Measurements from ENCODE around the gene LGALS3. TPM values are rescaled to one million over a fixed set of nuclear protein-coding genes. Genes with fewer than 3 reads are reported as not detected.
A peak's percentile ranks its signal among the peaks of the same experiment; 100 is the strongest.

LGALS3 gene
- total and polyA plus RNA-seq, 4 donors = 6.9 to 20.8 (median 10.7) TPM

- no peaks in the 10 kb centered on the region for H3K9me3 ChIP-seq (ENCODE audit: control insufficient read depth in 4 of 4, low read length in 3 of 4)
- no peaks in the 10 kb centered on the region for H3K27me3 ChIP-seq (ENCODE audit: control insufficient read depth in 4 of 4, insufficient read depth in 4 of 4, low read length in 3 of 4)
- no peaks in the 10 kb centered on the region for H3K36me3 ChIP-seq (ENCODE audit: control insufficient read depth in 4 of 4, insufficient read depth in 3 of 4, low read depth in 1 of 4, low read length in 3 of 4)
- TF ChIP-seq JUND (IDR thresholded peaks at IDR 0.05) = peak; percentile 97
- TF ChIP-seq SP1 (IDR thresholded peaks at IDR 0.05) = peak; percentile 40
- no peak for TF ChIP-seq TAF1 (conservative IDR thresholded peaks at IDR 0.05)
- peak; percentile 40 for TF ChIP-seq MAX (IDR thresholded peaks at IDR 0.05)
- peak in 1 of 2 donors; percentile 75 for TF ChIP-seq EGR1 (IDR thresholded peaks at IDR 0.05; ENCODE audit: low read depth in 2 of 2)
- TF ChIP-seq NR2F2 (IDR thresholded peaks at IDR 0.05) = peak; percentile 35
- 61% methylated on average over 19 of the region's 19 CpGs for WGBS
- peak overlapping the region in 1 of 2 donors; percentile 44 for H3K9ac ChIP-seq (ENCODE audit: low read depth in 1 of 2, low read length in 2 of 2)
- H3K4me3 ChIP-seq (ENCODE audit: low read depth in 1 of 3, low read length in 3 of 3) = no peak overlapping the region
- no peak for DNase-seq (ENCODE audit: low spot score)
- peak overlapping the region; percentile 44 to 53 for H3K27ac ChIP-seq (ENCODE audit: low read depth in 1 of 2, low read length in 2 of 2)
- no peaks in the 10 kb centered on the region for H3K4me1 ChIP-seq (ENCODE audit: control insufficient read depth in 4 of 4, insufficient read depth in 4 of 4, low read length in 3 of 4)
Measured at GRCh38 chr14:55107766-55108554, 21.1 kb upstream of the LGALS3 start.

- WGBS = 100% methylated on average over 1 of the region's 1 CpG
- no peaks in the 10 kb centered on the region for H3K27me3 ChIP-seq (ENCODE audit: control insufficient read depth in 4 of 4, insufficient read depth in 4 of 4, low read length in 3 of 4)
- no peaks in the 10 kb centered on the region for H3K9me3 ChIP-seq (ENCODE audit: control insufficient read depth in 4 of 4, low read length in 3 of 4)
- no peaks in the 10 kb centered on the region for H3K36me3 ChIP-seq (ENCODE audit: control insufficient read depth in 4 of 4, insufficient read depth in 3 of 4, low read depth in 1 of 4, low read length in 3 of 4)
- H3K4me3 ChIP-seq (ENCODE audit: low read depth in 1 of 3, low read length in 3 of 3) = no peak overlapping the region
- no peak for DNase-seq (ENCODE audit: low spot score)
- TF ChIP-seq REST (IDR thresholded peaks at IDR 0.05) (no peak), RAD21 (IDR thresholded peaks at IDR 0.05) (no peak), ATF3 (IDR thresholded peaks at IDR 0.05) (no peak), NR2F2 (IDR thresholded peaks at IDR 0.05) (no peak), GABPA (IDR thresholded peaks at IDR 0.05 in 1 of 2, conservative IDR thresholded peaks at IDR 0.05 in 1 of 2) (no peak), HNF4G (IDR thresholded peaks at IDR 0.05) (no peak), MAX (IDR thresholded peaks at IDR 0.05) (no peak), ZBTB33 (IDR thresholded peaks at IDR 0.05) (no peak), FOXA1 (IDR thresholded peaks at IDR 0.05) (no peak)
- H3K4me1 ChIP-seq (ENCODE audit: control insufficient read depth in 4 of 4, insufficient read depth in 4 of 4, low read length in 3 of 4) = no peaks in the 10 kb centered on the region
- H3K9ac ChIP-seq (ENCODE audit: low read depth in 1 of 2, low read length in 2 of 2) = no peak overlapping the region
- H3K27ac ChIP-seq (ENCODE audit: low read depth in 1 of 2, low read length in 2 of 2) = no peak overlapping the region
Measured at GRCh38 chr14:55109836-55110235, 19.2 kb upstream of the LGALS3 start.
